ENCODE data around the gene IL3RA. TPM values are rescaled to one million over a fixed set of nuclear protein-coding genes. Genes with fewer than 3 reads are reported as not detected.

Gene IL3RA
- total and polyA plus RNA-seq, 4 experiments from 2014 or later, result 0.29 to 0.53 TPM; not detected in 2

DNA sequence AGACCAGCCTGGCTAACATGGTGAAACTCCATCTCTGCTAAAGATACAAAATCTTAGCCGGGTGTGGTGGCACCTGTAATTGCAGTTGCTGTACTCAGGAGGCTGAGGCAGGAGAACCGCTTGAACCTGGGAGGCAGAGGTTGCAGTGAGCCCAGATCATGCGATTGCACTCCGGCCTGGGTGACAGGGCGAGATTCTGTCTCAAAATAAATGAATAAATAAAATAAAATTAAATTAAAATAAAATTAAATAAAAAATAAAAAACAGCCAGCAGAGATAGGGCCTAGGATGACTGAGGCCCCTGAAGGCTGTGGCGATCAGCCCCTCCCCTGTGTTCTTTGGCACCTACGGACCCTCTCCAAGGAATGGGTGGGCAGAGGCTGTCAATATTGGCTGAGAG lies 22.8 kb upstream of the IL3RA start:
- Mint-ChIP-seq H3K4me1 (peaks cover 0 to 8% (median 2%) of the 10 kb centered on the region in 4 donors), H3K27me3 (peaks cover 2% of the 10 kb centered on the region in 2 donors), H3K36me3 (no peaks in the 10 kb centered on the region), H3K4me3 (no peak overlapping the region), H3K27ac (no peak overlapping the region), H3K9me3 (peaks cover 0 to 8% (median under 1%) of the 10 kb centered on the region in 8 donors)
- ChIA-PET CTCF (ENCODE audit: partially characterized antibody) (no interaction called here), POLR2A (ENCODE audit: partially characterized antibody) (no interaction called here)
- no peak for DNase-seq
- H3K27ac ChIP-seq (ENCODE audit: low read depth, low read length), result no peak overlapping the region
- intact Hi-C loops (cut with micrococcal nuclease), result no loop called here
- no peaks in the 10 kb centered on the region for H3K36me3 ChIP-seq (ENCODE audit: insufficient read depth, low read length)
- no peaks in the 10 kb centered on the region for H3K9me3 ChIP-seq (ENCODE audit: control insufficient read depth in 1 of 2, low read length in 2 of 2)
- H3K27me3 ChIP-seq (ENCODE audit: insufficient read depth, low read length), result no peaks in the 10 kb centered on the region
- H3K4me3 ChIP-seq (ENCODE audit: low read length in 2 of 2), result no peak overlapping the region
- H3K4me1 ChIP-seq (ENCODE audit: insufficient read depth, low read length), result no peaks in the 10 kb centered on the region

DNA sequence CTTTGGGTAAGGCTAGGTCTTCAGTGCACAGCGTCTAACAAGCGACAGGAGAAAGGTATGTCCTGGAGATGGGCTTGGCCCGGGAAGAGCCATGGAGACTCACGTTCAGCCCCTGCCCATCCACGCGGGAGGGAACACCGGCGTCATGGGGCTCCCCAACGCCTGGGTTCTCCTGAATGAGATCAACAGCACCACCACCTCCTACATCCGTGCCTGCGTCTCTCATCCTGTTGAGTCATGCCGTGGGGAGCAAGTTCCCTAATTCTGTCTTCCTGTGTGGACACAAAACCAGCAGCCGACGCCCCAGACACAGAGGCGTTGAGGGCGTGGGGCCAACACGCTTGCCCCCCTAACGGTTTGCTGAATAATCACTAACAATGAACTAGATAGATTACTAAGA lies 20.1 kb upstream of the IL3RA start:
- H3K4me1 Mint-ChIP-seq, result peaks cover 0 to 8% (median 2%) of the 10 kb centered on the region in 4 donors
- Histone ChIP-seq H3K36me3 (ENCODE audit: insufficient read depth, low read length) (no peaks in the 10 kb centered on the region), H3K27ac (ENCODE audit: low read depth, low read length) (no peak overlapping the region), H3K27me3 (ENCODE audit: insufficient read depth, low read length) (no peaks in the 10 kb centered on the region), H3K9me3 (ENCODE audit: control insufficient read depth in 1 of 2, low read length in 2 of 2) (no peaks in the 10 kb centered on the region), H3K4me3 (ENCODE audit: low read length in 2 of 2) (no peak overlapping the region), H3K4me1 (ENCODE audit: insufficient read depth, low read length) (no peaks in the 10 kb centered on the region)
- intact Hi-C loops (cut with micrococcal nuclease), result no loop called here
- H3K9me3 Mint-ChIP-seq, result peaks cover 0 to 8% (median under 1%) of the 10 kb centered on the region in 8 donors
- no peak overlapping the region for H3K27ac Mint-ChIP-seq
- H3K27me3 Mint-ChIP-seq, result peaks cover 2 to 4% of the 10 kb centered on the region in 2 donors
- CTCF ChIA-PET (ENCODE audit: partially characterized antibody), result no interaction called here
- H3K4me3 Mint-ChIP-seq, result no peak overlapping the region
- DNase-seq, result no peak
- POLR2A ChIA-PET (ENCODE audit: partially characterized antibody), result no interaction called here
- H3K36me3 Mint-ChIP-seq, result no peaks in the 10 kb centered on the region

DNA sequence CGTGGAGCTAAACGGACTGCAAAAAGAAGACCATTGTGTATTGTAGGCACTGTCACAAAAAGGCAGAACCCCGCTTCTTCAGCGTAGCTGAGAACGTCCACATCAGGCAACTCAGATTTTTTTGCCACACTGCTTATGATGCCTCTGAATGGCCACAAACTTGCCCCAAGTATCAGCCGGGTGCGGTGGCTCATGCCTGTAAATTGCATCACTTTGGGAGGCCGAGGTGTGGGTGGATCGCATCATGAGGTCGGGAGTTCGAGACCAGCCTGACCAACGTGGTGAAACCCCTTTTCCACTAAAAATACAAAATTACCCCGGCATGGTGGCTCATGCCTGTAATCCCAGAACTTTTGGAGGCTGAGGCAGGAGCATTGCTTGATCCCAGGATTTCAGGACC lies 14.9 kb upstream of the IL3RA start:
- intact Hi-C loops (cut with micrococcal nuclease), result loop anchor here (5.0 kb wide), 1 partner anchor 261 kb away; no protein-coding TSS in a partner anchor
- Mint-ChIP-seq H3K4me3 (no peak overlapping the region), H3K27ac (no peak overlapping the region), H3K36me3 (no peaks in the 10 kb centered on the region), H3K4me1 (peaks cover 0 to 6% (median 3%) of the 10 kb centered on the region in 4 donors), H3K27me3 (peaks cover 8 to 9% of the 10 kb centered on the region in 2 donors), H3K9me3 (peaks cover 0 to 2% (median 0%) of the 10 kb centered on the region in 8 donors)
- Histone ChIP-seq H3K4me1 (ENCODE audit: insufficient read depth, low read length) (no peaks in the 10 kb centered on the region), H3K27me3 (ENCODE audit: insufficient read depth, low read length) (no peaks in the 10 kb centered on the region), H3K9me3 (ENCODE audit: control insufficient read depth in 1 of 2, low read length in 2 of 2) (no peaks in the 10 kb centered on the region), H3K27ac (ENCODE audit: low read depth, low read length) (no peak overlapping the region), H3K4me3 (ENCODE audit: low read length in 2 of 2) (no peak overlapping the region), H3K36me3 (ENCODE audit: insufficient read depth, low read length) (no peaks in the 10 kb centered on the region)
- ChIA-PET CTCF (ENCODE audit: partially characterized antibody) (no interaction called here), POLR2A (ENCODE audit: partially characterized antibody) (no interaction called here)
- no peak for DNase-seq

DNA sequence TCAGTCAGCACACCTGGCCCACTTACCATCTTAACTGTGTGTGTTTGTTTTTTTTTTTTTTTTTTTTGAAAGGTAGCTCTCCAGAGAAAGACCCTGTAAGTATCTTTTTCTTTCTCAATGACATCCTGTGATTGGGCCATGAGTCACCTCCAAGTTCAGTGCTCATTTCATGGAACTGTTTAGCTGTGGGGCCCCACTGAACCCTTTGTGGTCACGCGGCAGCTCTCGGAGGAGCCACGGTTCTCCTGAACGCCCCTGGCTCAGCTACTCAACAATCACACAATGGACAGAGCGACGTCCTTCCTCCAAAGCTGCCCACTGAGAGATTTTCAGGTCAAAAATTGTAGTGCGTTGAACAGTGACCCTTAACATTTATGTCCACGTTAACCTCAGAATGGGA lies 14.2 kb upstream of the IL3RA start:
- peaks cover 0 to 2% (median 0%) of the 10 kb centered on the region in 8 donors for H3K9me3 Mint-ChIP-seq
- H3K27me3 ChIP-seq (ENCODE audit: insufficient read depth, low read length), result no peaks in the 10 kb centered on the region
- H3K27ac Mint-ChIP-seq, result no peak overlapping the region
- ChIA-PET CTCF (ENCODE audit: partially characterized antibody) (no interaction called here), POLR2A (ENCODE audit: partially characterized antibody) (no interaction called here)
- peaks cover 0 to 5% (median 3%) of the 10 kb centered on the region in 4 donors for H3K4me1 Mint-ChIP-seq
- peaks cover 8 to 9% of the 10 kb centered on the region in 2 donors for H3K27me3 Mint-ChIP-seq
- no peak overlapping the region for H3K27ac ChIP-seq (ENCODE audit: low read depth, low read length)
- H3K36me3 ChIP-seq (ENCODE audit: insufficient read depth, low read length), result no peaks in the 10 kb centered on the region
- H3K36me3 Mint-ChIP-seq, result no peaks in the 10 kb centered on the region
- H3K4me3 ChIP-seq (ENCODE audit: low read length in 2 of 2), result no peak overlapping the region
- H3K9me3 ChIP-seq (ENCODE audit: control insufficient read depth in 1 of 2, low read length in 2 of 2), result no peaks in the 10 kb centered on the region
- intact Hi-C loops (cut with micrococcal nuclease), result loop anchor here (5.0 kb wide), 1 partner anchor 260 kb away; no protein-coding TSS in a partner anchor
- H3K4me3 Mint-ChIP-seq, result no peak overlapping the region
- no peak for DNase-seq
- no peaks in the 10 kb centered on the region for H3K4me1 ChIP-seq (ENCODE audit: insufficient read depth, low read length)

DNA sequence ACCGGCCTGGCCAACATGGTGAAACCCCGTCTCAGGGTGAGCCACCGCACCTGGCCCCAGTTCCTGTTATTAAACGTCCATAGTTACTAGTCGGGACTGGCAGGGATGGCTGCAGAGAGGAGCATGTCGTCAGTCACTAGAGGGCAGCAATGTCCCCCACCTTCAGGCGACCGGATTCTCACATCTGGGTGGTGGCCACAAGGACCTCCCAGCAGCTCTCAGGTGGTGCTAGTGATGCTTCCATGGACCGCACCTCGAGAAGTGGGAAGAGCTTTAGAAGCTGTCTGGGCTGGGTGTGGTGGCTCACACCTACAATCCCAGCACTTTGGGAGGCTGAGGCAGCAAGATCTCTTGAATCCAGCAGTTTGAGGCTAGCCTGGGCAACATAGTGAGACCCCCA lies 13.3 kb upstream of the IL3RA start:
- H3K4me3 Mint-ChIP-seq, result no peak overlapping the region
- intact Hi-C loops (cut with micrococcal nuclease), result loop anchor here (5.0 kb wide), 1 partner anchor 259 kb away; no protein-coding TSS in a partner anchor
- peaks cover 0 to 5% (median 3%) of the 10 kb centered on the region in 4 donors for H3K4me1 Mint-ChIP-seq
- H3K9me3 Mint-ChIP-seq, result peaks cover 0 to 2% (median 0%) of the 10 kb centered on the region in 8 donors
- Histone ChIP-seq H3K4me3 (ENCODE audit: low read length in 2 of 2) (no peak overlapping the region), H3K4me1 (ENCODE audit: insufficient read depth, low read length) (no peaks in the 10 kb centered on the region), H3K27ac (ENCODE audit: low read depth, low read length) (no peak overlapping the region), H3K9me3 (ENCODE audit: control insufficient read depth in 1 of 2, low read length in 2 of 2) (no peaks in the 10 kb centered on the region), H3K27me3 (ENCODE audit: insufficient read depth, low read length) (no peaks in the 10 kb centered on the region), H3K36me3 (ENCODE audit: insufficient read depth, low read length) (no peaks in the 10 kb centered on the region)
- peaks cover 8 to 9% of the 10 kb centered on the region in 2 donors for H3K27me3 Mint-ChIP-seq
- POLR2A ChIA-PET (ENCODE audit: partially characterized antibody), result no interaction called here
- CTCF ChIA-PET (ENCODE audit: partially characterized antibody), result no interaction called here
- no peaks in the 10 kb centered on the region for H3K36me3 Mint-ChIP-seq
- peak; percentile 33 to 49 (median 47) for DNase-seq
- no peak overlapping the region for H3K27ac Mint-ChIP-seq

DNA sequence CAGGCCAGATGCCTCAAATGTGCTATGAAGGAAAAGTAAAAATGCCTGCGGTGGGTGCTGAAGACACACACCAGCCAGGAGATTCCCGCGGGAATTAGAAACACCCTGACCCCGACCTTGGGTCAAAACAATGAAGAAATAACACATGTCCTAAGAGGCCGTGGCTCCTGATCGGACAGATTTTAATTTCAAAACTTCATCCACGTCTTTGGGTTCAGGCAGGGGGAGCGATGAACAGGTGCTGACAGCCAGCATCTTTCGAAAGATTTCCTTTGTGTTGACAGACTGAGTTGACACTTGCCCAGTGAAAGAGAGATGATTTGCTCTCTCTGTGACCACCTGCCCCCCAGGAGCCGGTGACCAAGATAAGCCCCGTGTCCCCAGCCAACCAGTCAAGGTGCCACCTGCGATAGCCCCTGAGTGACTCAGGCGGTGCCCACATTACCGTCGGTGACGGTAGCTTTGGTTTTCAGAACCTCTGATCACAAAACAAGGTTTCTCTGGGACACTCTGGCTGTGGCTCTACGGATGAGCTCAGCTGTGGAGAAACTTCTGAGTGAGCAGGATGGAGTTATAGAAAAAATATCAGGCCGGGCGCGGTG lies 11.0 kb upstream of the IL3RA start:
- Mint-ChIP-seq H3K36me3 (no peaks in the 10 kb centered on the region), H3K27me3 (peaks cover 8 to 12% of the 10 kb centered on the region in 2 donors), H3K4me3 (no peak overlapping the region), H3K4me1 (peaks cover 0 to 5% (median 3%) of the 10 kb centered on the region in 4 donors), H3K9me3 (peaks cover 0 to 2% (median 0%) of the 10 kb centered on the region in 8 donors), H3K27ac (no peak overlapping the region)
- Histone ChIP-seq H3K27ac (ENCODE audit: low read depth, low read length) (no peak overlapping the region), H3K4me3 (ENCODE audit: low read length in 2 of 2) (no peak overlapping the region), H3K9me3 (ENCODE audit: control insufficient read depth in 1 of 2, low read length in 2 of 2) (no peaks in the 10 kb centered on the region), H3K4me1 (ENCODE audit: insufficient read depth, low read length) (no peaks in the 10 kb centered on the region), H3K27me3 (ENCODE audit: insufficient read depth, low read length) (no peaks in the 10 kb centered on the region), H3K36me3 (ENCODE audit: insufficient read depth, low read length) (no peaks in the 10 kb centered on the region)
- ChIA-PET POLR2A (ENCODE audit: partially characterized antibody) (no interaction called here), CTCF (ENCODE audit: partially characterized antibody) (no interaction called here)
- no peak for DNase-seq
- intact Hi-C loops (cut with micrococcal nuclease), result no loop called here

DNA sequence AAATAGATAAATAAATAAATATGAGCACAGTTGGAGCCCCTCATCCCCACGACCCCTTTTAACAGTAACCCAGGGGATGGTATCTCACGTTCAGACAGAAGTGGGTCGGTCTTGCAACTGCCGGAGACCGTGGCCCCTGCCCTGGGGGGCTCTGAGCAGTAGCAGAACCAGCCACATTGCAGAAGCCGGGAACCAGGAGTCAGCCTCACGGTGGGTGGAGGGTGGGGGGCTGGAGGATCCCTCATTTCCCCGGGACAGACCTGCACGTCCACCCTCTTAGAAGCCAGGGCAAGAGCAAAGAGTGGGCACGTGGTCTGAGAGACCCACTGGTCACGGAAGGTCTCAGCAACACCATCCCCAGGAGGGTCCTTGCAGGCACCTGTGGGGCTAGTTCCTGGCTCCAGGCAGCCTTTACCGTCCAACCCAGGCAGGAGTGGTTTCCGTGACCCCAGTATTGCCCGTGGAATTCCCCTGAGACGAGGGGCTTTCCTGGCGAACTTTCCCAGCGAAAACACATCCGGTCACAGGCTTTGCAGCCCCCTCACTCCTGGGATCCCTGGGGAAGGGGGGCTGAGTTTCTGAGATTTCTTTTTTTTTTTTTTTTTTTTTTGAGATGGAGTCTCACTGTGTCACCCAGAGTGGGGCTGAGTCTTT lies 8.8 kb upstream of the IL3RA start:
- intact Hi-C loops (cut with micrococcal nuclease), result no loop called here
- Mint-ChIP-seq H3K4me3 (no peak overlapping the region), H3K27me3 (peaks cover 9% of the 10 kb centered on the region in 2 donors), H3K36me3 (no peaks in the 10 kb centered on the region), H3K27ac (no peak overlapping the region), H3K4me1 (peaks cover 2 to 6% (median 4%) of the 10 kb centered on the region in 4 donors), H3K9me3 (peaks cover 0 to 3% (median 0%) of the 10 kb centered on the region in 8 donors)
- CTCF ChIA-PET (ENCODE audit: partially characterized antibody), result no interaction called here
- Histone ChIP-seq H3K27me3 (ENCODE audit: insufficient read depth, low read length) (no peaks in the 10 kb centered on the region), H3K4me3 (ENCODE audit: low read length in 2 of 2) (no peak overlapping the region), H3K27ac (ENCODE audit: low read depth, low read length) (no peak overlapping the region), H3K36me3 (ENCODE audit: insufficient read depth, low read length) (no peaks in the 10 kb centered on the region), H3K9me3 (ENCODE audit: control insufficient read depth in 1 of 2, low read length in 2 of 2) (no peaks in the 10 kb centered on the region), H3K4me1 (ENCODE audit: insufficient read depth, low read length) (no peaks in the 10 kb centered on the region)
- POLR2A ChIA-PET (ENCODE audit: partially characterized antibody), result no interaction called here
- no peak for DNase-seq
